Measurements from ENCODE around the gene FAM210A.
"Not testable (repeated sequence)": the region's sequence is repeated elsewhere in the genome, so short reads cannot be mapped to it uniquely, and the experiment has no call there.

Gene FAM210A

GRCh38 chr18:13726232-13726971 is at the start of gene FAM210A, which contains the start of gene RNMT:
FAM210A (minus strand) TSS chr18:13726558; CDS start chr18:13682077, 44,481 bp downstream.
RNMT (plus strand) TSS chr18:13726673; CDS start chr18:13731518, 4,845 bp downstream.
- peak; percentile 91 to 94 (median 93) for DNase-seq (ENCODE audit: low read depth in 3 of 3)

GRCh38 chr18:13775058-13775457 is 48.7 kb upstream of the FAM210A start:
- DNase-seq (ENCODE audit: low read depth in 3 of 3): no peak

DNA sequence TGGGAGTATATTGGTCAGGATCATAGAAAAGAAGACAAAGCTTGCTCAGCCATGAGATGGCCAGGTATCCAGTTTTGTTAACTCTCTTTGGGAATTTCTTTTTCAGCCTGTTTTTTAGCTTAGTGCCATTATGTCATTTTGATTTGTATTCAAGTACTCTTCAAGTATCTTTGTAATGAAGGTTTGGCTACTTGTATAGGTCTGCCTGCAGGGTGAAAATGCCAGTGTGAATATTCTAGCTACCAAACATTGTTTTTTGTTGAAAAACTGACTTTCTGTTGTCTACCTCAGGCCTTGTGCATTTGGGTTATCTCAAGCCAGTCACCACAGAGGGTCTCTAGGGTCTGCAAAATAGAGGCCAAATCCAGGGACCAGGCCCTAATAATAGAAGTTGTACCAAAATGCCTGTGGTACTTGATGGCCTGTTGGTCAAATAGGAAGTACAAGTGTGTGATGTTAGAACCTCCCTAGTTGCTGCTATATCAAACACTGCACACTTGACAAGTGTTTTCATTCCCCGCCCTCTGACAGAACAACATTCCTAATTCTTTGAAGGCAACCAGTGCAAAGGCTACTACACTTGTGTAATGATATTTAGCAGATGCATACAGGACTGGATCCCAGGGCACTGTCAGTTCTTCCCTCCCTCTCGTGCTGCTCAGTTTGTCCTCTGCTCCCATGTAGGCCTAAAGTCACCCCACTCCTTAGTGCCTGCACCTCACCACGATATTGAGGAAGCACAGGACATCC is 36.5 kb upstream of the FAM210A start:
- DNase-seq (ENCODE audit: low read depth in 3 of 3): no peak

- DNase-seq (ENCODE audit: low read depth in 3 of 3): no peak
These were observed 33.7 kb upstream of the FAM210A start for GRCh38 chr18:13760047-13760446.

DNA sequence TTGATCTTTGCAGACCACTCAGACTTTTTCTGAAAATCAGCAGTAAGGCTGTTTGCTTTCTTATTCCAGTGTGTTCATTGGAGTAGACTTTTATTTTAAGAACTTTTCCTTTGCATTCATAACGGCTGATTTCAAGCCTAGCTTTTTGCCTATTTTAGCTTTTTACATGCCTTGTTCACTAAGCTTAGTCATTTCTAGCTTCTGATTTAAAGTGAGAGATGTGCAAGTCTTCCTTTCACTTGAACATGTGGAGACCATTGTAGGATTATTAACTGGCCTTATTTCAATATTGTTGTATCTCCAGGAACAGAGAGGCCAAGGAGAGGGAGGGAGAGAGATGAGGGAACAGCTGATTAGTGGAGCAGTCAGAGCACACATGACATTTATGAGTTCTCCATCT is 32.3 kb upstream of the FAM210A start:
- DNase-seq (ENCODE audit: low read depth in 3 of 3): no peak

- DNase-seq (ENCODE audit: low read depth in 3 of 3): no peak
These were observed 30.3 kb upstream of the FAM210A start for GRCh38 chr18:13756671-13757070.

DNA sequence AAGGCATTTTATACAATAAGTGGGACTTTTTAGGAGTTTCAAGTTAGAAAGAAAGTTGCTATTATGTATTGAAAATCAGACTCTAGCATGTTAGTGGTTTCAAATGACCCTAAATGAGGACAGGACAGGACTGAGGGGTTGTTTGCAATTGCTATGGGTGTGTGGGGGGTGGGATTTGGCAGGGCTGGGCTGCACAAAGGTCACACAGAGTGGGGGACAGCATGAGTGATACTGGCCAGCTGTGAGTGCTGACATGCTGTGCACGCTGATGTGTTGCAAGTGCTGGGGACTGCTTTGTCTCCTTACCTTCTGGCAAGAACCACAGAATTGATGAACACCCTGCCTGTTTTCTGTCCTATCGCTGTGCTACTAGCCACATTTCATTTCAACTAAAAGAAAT is 29.9 kb upstream of the FAM210A start:
- no peak for DNase-seq (ENCODE audit: low read depth in 3 of 3)

- not testable (repeated sequence) for DNase-seq (ENCODE audit: low read depth in 3 of 3)
These were observed 25.2 kb upstream of the FAM210A start for GRCh38 chr18:13751599-13751998.

- DNase-seq (ENCODE audit: low read depth in 3 of 3): no peak
These were observed 20.3 kb upstream of the FAM210A start for GRCh38 chr18:13746633-13747032.

DNA sequence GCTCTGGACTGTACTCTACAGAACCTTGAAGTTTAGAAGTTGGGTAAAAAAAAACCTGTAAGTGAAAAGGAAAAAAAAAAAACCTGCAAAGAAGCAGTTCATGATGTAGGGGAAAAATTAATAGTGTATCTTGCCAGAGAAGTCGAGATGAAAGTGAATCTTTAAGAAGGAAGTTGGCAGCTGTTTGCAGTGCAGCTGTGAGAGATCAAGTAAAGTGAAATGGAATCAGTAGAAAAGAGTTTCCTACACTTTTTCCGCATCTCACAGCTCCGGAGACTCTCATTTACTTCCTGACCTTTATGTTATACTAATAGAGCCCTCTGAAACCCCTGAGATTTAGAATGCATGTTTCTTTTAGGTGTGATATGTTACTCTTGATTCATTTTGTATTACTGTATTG is 19.3 kb upstream of the FAM210A start:
- no peak for DNase-seq (ENCODE audit: low read depth in 3 of 3)

- no peak for DNase-seq (ENCODE audit: low read depth in 3 of 3)
These were observed 9.3 kb upstream of the FAM210A start for GRCh38 chr18:13735681-13736080.

GRCh38 chr18:13730481-13730880 is 4.1 kb upstream of the FAM210A start:
- no peak for DNase-seq (ENCODE audit: low read depth in 3 of 3)

DNA sequence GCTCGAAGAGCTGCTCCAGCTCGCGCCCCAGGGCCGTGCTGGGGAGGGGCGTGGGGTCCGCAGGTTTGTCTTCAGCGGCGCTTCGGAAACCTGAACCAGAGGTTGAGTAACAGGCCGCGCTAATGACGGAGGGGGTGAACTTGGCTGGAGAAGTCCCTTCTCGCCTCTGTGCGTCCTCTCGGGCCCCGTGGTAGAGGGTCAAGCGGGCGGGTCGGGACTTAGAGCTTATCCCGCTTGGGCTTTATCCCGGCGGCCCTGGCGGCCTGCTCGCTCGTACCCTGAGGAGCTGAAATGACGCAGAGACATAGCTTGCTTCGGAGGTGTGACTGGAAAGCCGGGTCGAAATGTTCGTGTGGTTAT is 594 bp upstream of the FAM210A start:
- DNase-seq (ENCODE audit: low read depth in 3 of 3): peak in 2 of 3 experiments; percentile 1 to 12

DNA sequence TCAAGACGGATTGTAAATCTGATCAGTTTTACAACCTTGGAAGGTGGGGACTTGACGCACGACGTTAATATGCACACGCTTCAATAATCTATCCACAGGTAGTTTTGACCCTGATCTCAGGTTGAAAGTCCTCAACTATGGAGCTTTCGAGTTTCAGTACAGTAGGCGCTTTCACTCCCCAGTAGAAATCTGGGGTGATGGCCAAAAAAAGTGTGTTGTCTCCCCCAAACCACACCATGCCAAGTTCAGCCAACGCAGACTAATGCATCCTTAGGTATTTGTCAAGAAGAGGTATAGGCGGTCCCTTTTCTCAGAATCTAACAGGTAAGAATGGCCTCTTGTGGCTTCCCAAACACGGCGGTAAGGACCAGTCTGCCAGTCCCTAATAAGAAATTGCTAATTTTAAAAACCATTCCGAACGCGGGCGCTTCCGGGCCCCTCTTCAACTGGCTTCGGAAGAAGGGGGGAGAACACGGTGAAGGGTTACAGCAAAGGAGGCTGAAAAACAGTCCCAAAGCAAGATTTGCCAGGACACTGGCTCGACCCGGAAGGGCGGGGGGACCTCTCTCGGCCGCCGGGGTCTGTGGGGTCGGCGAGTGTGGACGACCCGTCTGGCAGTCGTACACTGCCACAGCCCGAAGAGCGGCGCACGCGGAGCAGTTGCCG is 659 bp downstream of the FAM210A start:
- DNase-seq (ENCODE audit: low read depth in 3 of 3): no peak

DNA sequence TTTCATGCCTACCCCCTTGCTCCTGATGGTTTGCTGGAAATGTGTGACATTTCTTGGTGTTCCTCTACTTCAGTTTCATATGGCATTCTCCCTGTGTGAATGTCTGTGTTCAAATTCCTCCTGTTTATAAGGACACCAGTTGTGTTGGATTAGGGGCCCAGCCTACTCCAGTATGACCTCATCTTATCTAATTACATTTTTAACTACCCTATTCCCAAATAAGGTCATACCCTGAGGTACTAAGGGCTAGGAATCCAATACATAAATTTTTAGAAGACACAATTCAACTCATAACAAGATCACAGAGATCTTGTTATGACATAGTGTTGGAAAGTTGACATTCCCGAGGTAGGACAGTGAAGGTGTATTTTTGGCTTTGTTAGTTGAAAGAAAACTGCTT is 5.5 kb downstream of the FAM210A start:
- no peak for DNase-seq (ENCODE audit: low read depth in 3 of 3)

GRCh38 chr18:13720123-13720522 is 6.2 kb downstream of the FAM210A start:
- DNase-seq (ENCODE audit: low read depth in 3 of 3): no peak

GRCh38 chr18:13716916-13717315 is 9.4 kb downstream of the FAM210A start:
- DNase-seq (ENCODE audit: low read depth in 3 of 3): no peak

DNA sequence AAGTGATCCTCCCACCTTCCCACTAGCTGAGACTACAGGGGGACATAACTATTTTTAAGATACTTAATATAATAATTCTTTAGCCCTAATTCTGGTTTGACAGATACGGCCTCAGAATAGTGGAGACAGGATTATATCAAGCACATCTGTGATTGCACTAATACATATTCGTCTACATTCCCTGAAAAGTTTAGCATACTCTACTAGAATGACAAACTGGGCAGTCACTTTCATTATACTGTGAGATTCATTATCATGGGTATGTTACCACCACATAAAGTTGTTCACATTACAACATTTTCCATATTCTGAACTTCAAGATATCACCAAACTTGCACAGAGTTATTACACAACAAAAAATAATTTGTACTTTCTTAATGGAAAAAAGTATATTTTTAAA is 11.0 kb downstream of the FAM210A start:
- DNase-seq (ENCODE audit: low read depth in 3 of 3): no peak

GRCh38 chr18:13713455-13714055 is 12.8 kb downstream of the FAM210A start:
- DNase-seq (ENCODE audit: low read depth in 3 of 3): no peak

GRCh38 chr18:13712400-13713131 is 13.8 kb downstream of the FAM210A start:
- no peak for DNase-seq (ENCODE audit: low read depth in 3 of 3)

DNA sequence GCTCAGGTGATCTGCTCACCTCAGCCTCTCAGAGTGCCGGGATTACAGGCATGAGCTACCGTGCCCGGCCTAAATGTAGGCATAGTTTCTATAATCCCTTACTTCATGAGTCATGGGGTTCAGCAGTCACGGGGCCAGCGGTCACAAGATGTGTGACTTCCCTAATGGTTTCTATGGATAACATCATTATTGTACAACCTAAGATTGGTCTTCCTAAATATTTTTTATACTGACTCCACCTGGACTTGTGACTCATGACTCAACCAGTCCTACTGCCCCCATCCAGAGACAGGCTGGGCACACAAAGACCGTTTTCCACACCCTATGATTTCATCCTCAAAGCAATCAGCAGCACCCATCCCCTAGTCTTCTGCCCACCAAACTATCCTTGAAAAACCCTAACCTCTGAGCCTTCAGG is 15.9 kb downstream of the FAM210A start:
- DNase-seq (ENCODE audit: low read depth in 3 of 3): no peak

GRCh38 chr18:13703899-13704298 is 22.5 kb downstream of the FAM210A start:
- no peak for DNase-seq (ENCODE audit: low read depth in 3 of 3)

Measured in stimulated activated CD4-positive, alpha-beta T cell treated with anti-CD3 and anti-CD28 coated beads, TNF-alpha, amount 100 ng/mL, for 24 hours (primary cell).